Lower lobe of right lung (tissue), 2 donors: ENCODE measurements around the gene PKHD1. TPM values are rescaled to one million over a fixed set of nuclear protein-coding genes. Genes with fewer than 3 reads are reported as not detected.

Experiments used
- ATAC-seq, 2 donors: fragments of 200-7000 bp; cut with Tn5 transposase; one replicate each; pipeline ENCODE4 v1.9.1; 2020 to 2022; ENCODE audit warnings: mild to moderate bottlenecking in 2 of 2, moderate library complexity in 2 of 2
- DNase-seq: peaks from one replicate; pipeline ENCODE4 v3.0.0-alpha.2; 2020
- H3K27ac ChIP-seq: fragments of 200-600 bp; one replicate; pipeline ENCODE4 v1.8.0; 2022
- H3K27me3 ChIP-seq: fragments of 200-600 bp; one replicate; pipeline ENCODE4 v1.8.0; 2022; ENCODE audit warnings: low read depth
- H3K36me3 ChIP-seq: fragments of 200-600 bp; one replicate; pipeline ENCODE4 v1.8.0; 2022; ENCODE audit warnings: mild to moderate bottlenecking
- H3K4me1 ChIP-seq: fragments of 200-600 bp; one replicate; pipeline ENCODE4 v1.8.0; 2022
- H3K4me3 ChIP-seq: fragments of 200-600 bp; one replicate; pipeline ENCODE4 v1.8.0; 2022; ENCODE audit warnings: mild to moderate bottlenecking
- H3K9me3 ChIP-seq: fragments of 200-600 bp; one replicate; pipeline ENCODE4 v1.8.0; 2022
- intact Hi-C: fragments of 100-400 bp; cut with DNase I; formaldehyde crosslinking; loops from one replicate; pipeline ENCODE4 v1.11.0; 2022
- total RNA-seq: library from RNA; stranded (reverse); fragmentation: NEBNext Ultra II Directional; extraction: Animal tissue kit (Norgen Biotek cat#: 25700); gene quantifications from one replicate; pipeline ENCODE4 v1.2.1, GENCODE V29; 2021
- TF ChIP-seq, protein P1 (sequence below): fragments of 200-600 bp; IDR thresholded peaks from one replicate; pipeline ENCODE4 v1.8.0; 2022; ENCODE audit warnings: antibody characterized with exemption, mild to moderate bottlenecking
- donor health status: DM: no; HTN: yes; CAD: no; lungs with severe emphysema.

Gene PKHD1
- total RNA-seq, 1 donor from 2014 or later = 0.09 TPM

DNA sequence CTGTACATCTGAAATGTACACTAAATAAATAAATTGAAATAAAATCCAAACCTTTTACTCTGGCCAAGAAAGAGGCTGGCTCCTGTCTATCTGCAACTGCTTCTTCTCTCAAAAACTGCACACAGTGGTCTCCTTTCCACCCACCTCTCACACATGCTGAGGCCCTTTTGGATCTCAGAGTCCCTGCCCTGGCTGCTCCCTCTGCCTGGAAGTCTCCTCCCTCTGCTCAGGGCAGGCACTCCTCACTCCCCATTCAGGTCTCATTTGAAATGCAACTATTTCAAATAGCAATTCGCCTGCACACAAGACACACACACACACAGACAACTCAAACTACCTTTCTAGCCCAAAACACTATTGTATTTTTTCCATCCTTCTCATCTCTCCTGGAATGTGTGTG lies 348.8 kb downstream of the PKHD1 start:
- Histone ChIP-seq H3K9me3 (no peaks in the 10 kb centered on the region), H3K4me3 (no peak overlapping the region), H3K27me3 (no peaks in the 10 kb centered on the region), H3K36me3 (no peaks in the 10 kb centered on the region), H3K27ac (no peak overlapping the region), H3K4me1 (no peaks in the 10 kb centered on the region)
- no peak for ATAC-seq
- TF ChIP-seq, protein P1, sequence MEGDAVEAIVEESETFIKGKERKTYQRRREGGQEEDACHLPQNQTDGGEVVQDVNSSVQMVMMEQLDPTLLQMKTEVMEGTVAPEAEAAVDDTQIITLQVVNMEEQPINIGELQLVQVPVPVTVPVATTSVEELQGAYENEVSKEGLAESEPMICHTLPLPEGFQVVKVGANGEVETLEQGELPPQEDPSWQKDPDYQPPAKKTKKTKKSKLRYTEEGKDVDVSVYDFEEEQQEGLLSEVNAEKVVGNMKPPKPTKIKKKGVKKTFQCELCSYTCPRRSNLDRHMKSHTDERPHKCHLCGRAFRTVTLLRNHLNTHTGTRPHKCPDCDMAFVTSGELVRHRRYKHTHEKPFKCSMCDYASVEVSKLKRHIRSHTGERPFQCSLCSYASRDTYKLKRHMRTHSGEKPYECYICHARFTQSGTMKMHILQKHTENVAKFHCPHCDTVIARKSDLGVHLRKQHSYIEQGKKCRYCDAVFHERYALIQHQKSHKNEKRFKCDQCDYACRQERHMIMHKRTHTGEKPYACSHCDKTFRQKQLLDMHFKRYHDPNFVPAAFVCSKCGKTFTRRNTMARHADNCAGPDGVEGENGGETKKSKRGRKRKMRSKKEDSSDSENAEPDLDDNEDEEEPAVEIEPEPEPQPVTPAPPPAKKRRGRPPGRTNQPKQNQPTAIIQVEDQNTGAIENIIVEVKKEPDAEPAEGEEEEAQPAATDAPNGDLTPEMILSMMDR = no peak
- no peak for DNase-seq
- intact Hi-C loops = no loop called here

DNA sequence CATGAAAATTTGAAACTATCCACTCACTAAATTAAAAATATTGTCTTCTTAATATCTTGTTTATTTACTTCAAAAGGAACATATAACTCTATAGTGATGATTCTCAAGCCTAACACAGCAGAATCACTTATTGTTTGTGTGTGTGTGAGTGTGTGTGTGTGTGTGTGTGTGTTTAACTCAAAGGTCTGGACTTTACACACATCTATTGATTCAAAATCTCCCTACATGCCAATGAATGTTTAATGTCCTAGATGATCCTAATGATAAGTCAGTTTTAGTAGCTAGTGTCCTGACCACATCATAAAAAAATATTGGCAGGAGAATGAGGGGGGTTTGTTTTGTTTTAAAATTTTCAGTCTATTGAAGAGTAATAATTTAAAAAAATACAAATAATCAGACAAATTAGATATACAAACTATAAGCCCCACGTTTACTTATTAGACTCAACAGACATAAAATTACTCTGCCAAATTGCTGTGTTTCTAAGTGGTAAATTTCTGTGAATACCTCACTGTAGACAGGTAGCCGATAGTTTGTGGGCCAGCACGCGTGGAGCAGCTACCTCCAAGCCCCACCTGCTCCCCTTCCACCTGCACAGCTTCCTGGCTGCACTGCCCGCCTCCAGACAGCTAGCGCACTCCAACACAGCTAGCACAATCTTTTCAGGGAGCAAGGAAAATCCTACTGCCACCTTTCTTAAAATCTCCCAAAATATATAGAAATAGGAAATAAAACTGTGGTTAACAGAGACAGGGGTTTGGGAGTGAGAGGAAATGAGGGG lies 349.6 kb downstream of the PKHD1 start:
- H3K4me3 ChIP-seq = no peak overlapping the region
- TF ChIP-seq, protein P1 = no peak
- intact Hi-C loops = no loop called here

DNA sequence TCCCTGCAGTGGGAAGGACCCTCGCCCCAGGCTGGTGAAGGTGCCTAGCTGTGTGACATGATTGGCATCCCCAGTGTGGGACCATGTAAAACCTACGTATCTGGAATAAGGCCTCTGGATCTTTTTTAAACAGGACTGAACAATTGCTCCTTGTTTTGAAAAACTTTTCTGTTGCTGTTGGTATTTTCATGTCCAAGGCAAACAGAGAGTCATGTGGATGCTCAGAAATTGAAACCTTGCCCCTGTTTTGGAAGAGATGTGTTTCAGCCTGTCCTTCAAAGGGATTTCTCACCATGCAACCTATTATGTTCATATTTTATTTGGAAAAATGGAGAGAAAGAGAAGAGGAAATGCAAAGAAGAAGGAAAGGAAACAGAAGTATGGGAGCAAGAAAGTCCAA lies 362.3 kb downstream of the PKHD1 start:
- Histone ChIP-seq H3K9me3 (no peaks in the 10 kb centered on the region), H3K4me3 (no peak overlapping the region), H3K27me3 (no peaks in the 10 kb centered on the region), H3K4me1 (no peaks in the 10 kb centered on the region), H3K27ac (no peak overlapping the region), H3K36me3 (no peaks in the 10 kb centered on the region)
- TF ChIP-seq, protein P1 = no peak
- ATAC-seq = no peak
- intact Hi-C loops = no loop called here
- no peak for DNase-seq

More for the DNA sequence above, 349.6 kb downstream of the PKHD1 start:
- Histone ChIP-seq H3K27me3 (no peaks in the 10 kb centered on the region), H3K4me1 (no peaks in the 10 kb centered on the region), H3K36me3 (no peaks in the 10 kb centered on the region), H3K27ac (no peak overlapping the region), H3K9me3 (no peaks in the 10 kb centered on the region)
- ATAC-seq (no peak), DNase-seq (no peak)

DNA sequence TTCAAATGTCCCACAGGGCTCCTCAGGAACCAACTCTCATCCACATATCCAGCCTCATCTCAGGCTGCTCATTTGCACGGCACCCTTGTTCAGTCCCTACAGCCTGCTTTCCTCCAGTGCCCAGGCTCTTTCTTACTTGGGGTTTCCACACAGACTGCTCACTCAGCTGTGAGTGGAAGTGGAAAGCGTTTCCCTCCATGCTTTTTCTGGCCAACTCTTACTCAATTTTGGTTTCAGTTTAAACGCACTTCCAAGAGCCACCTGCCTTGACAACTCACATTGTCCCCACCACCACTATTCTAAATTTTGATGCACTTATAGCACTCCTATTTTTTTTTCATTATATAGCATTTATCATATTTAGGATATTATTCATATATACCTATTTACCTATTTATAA lies 367.1 kb downstream of the PKHD1 start:
- no peak overlapping the region for H3K27ac ChIP-seq
- DNase-seq (no peak), ATAC-seq (no peak)

DNA sequence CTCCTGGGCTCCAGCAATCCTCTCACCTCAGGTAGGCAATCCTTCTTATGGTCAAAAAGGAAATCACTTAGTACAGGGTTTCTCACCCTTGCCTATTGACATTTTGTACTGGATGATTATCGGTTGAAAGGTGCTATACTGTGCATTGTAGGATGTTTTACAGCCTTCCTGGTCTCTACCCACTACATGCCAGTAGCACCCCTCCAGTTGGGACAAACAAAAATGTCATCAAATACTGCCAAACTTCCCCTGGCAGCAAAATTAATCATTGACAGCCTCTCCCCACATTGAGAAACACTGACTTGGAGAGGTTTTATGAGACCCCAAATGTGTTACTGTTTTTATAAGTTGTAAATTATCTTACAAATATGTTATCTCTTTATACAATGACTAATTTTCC lies 368.1 kb downstream of the PKHD1 start:
- Histone ChIP-seq H3K9me3 (no peaks in the 10 kb centered on the region), H3K36me3 (no peaks in the 10 kb centered on the region), H3K4me1 (no peaks in the 10 kb centered on the region), H3K27me3 (no peaks in the 10 kb centered on the region), H3K27ac (no peak overlapping the region), H3K4me3 (no peak overlapping the region)
- TF ChIP-seq, protein P1 = no peak
- intact Hi-C loops = no loop called here
- DNase-seq (no peak), ATAC-seq (no peak)

More for the DNA sequence above, 367.1 kb downstream of the PKHD1 start:
- Histone ChIP-seq H3K9me3 (no peaks in the 10 kb centered on the region), H3K36me3 (no peaks in the 10 kb centered on the region), H3K4me1 (no peaks in the 10 kb centered on the region), H3K4me3 (no peak overlapping the region), H3K27me3 (no peaks in the 10 kb centered on the region)
- intact Hi-C loops = no loop called here
- TF ChIP-seq, protein P1 = no peak
